ENCODE data around the gene AHRR. TPM values are rescaled to one million over a fixed set of nuclear protein-coding genes. Genes with fewer than 3 reads are reported as not detected.

Gene AHRR
- total RNA-seq, 1 donor = 31.9 TPM

- TF ChIP-seq CTCF (IDR thresholded peaks at IDR 0.05; ENCODE audit: insufficient read depth, low read length) = no peak
- H3K4me3 ChIP-seq (ENCODE audit: low read depth, low read length) = peak overlapping the region; percentile 79
- no peak for DNase-seq (ENCODE audit: low read depth)
Observed at GRCh38 chr5:322942-323879, 1.7 kb downstream of the AHRR start.

- DNase-seq (ENCODE audit: low read depth) = no peak
- H3K4me3 ChIP-seq (ENCODE audit: low read depth, low read length) = no peak overlapping the region
- TF ChIP-seq CTCF (IDR thresholded peaks at IDR 0.05; ENCODE audit: insufficient read depth, low read length) = no peak
Observed at GRCh38 chr5:324736-325612, 3.5 kb downstream of the AHRR start.

- no peak for DNase-seq (ENCODE audit: low read depth)
- no peak overlapping the region for H3K4me3 ChIP-seq (ENCODE audit: low read depth, low read length)
- no peak for TF ChIP-seq CTCF (IDR thresholded peaks at IDR 0.05; ENCODE audit: insufficient read depth, low read length)
Observed at GRCh38 chr5:326109-326508, 4.6 kb downstream of the AHRR start.

- no peak for TF ChIP-seq CTCF (IDR thresholded peaks at IDR 0.05; ENCODE audit: insufficient read depth, low read length)
- DNase-seq (ENCODE audit: low read depth) = peak; percentile 34
- no peak overlapping the region for H3K4me3 ChIP-seq (ENCODE audit: low read depth, low read length)
Observed at GRCh38 chr5:329121-329735, 7.7 kb downstream of the AHRR start.

GRCh38 chr5:329768-330167, 8.3 kb downstream of the AHRR start:
- no peak overlapping the region for H3K4me3 ChIP-seq (ENCODE audit: low read depth, low read length)
- DNase-seq (ENCODE audit: low read depth) = no peak
- TF ChIP-seq CTCF (IDR thresholded peaks at IDR 0.05; ENCODE audit: insufficient read depth, low read length) = no peak

GRCh38 chr5:332843-333242, 11.3 kb downstream of the AHRR start:
- no peak for DNase-seq (ENCODE audit: low read depth)
- TF ChIP-seq CTCF (IDR thresholded peaks at IDR 0.05; ENCODE audit: insufficient read depth, low read length) = no peak

More at GRCh38 chr5:332843-333242, 11.3 kb downstream of the AHRR start:
- no peak overlapping the region for H3K4me3 ChIP-seq (ENCODE audit: low read depth, low read length)

All from fibroblast of the aortic adventitia (primary cell).